ENCODE results near the gene GSG1L.

The GSG1L gene

GRCh38 chr16:27927266-27927901 lies 136.1 kb downstream of the GSG1L start:
- TF ChIP-seq ZFX (IDR thresholded peaks at IDR 0.05) (no peak), CTCF (conservative IDR thresholded peaks at IDR 0.05) (no peak)
- H3K27ac ChIP-seq, result no peak overlapping the region

- H3K27ac ChIP-seq, result no peak overlapping the region
- no peak for TF ChIP-seq ZFX (IDR thresholded peaks at IDR 0.05)
Measured at GRCh38 chr16:27925612-27926011, 137.9 kb downstream of the GSG1L start.

GRCh38 chr16:27924411-27925118 lies 138.9 kb downstream of the GSG1L start:
- TF ChIP-seq CTCF (conservative IDR thresholded peaks at IDR 0.05), result no peak
- no peak for TF ChIP-seq ZFX (IDR thresholded peaks at IDR 0.05)

GRCh38 chr16:27923751-27924150 lies 139.8 kb downstream of the GSG1L start:
- TF ChIP-seq ZFX (IDR thresholded peaks at IDR 0.05), result no peak
- no peak for TF ChIP-seq CTCF (conservative IDR thresholded peaks at IDR 0.05)
- H3K27ac ChIP-seq, result no peak overlapping the region

More at GRCh38 chr16:27924411-27925118, 138.9 kb downstream of the GSG1L start:
- no peak overlapping the region for H3K27ac ChIP-seq

GRCh38 chr16:27922433-27922832 lies 141.1 kb downstream of the GSG1L start:
- H3K27ac ChIP-seq, result no peak overlapping the region
- TF ChIP-seq CTCF (conservative IDR thresholded peaks at IDR 0.05) (no peak), ZFX (IDR thresholded peaks at IDR 0.05) (no peak)

GRCh38 chr16:27921134-27921533 lies 142.4 kb downstream of the GSG1L start:
- TF ChIP-seq ZFX (IDR thresholded peaks at IDR 0.05) (no peak), CTCF (conservative IDR thresholded peaks at IDR 0.05) (no peak)
- no peak overlapping the region for H3K27ac ChIP-seq

- no peak overlapping the region for H3K27ac ChIP-seq
- TF ChIP-seq CTCF (conservative IDR thresholded peaks at IDR 0.05), result peak; percentile 36
- TF ChIP-seq ZFX (IDR thresholded peaks at IDR 0.05), result no peak
Measured at GRCh38 chr16:27920391-27920891, 143.1 kb downstream of the GSG1L start.

Measured in C4-2B (cell line).